Naive thymus-derived CD8-positive, alpha-beta T cell (primary cell): ENCODE data around the gene TRPM2. TPM values are rescaled to one million over a fixed set of nuclear protein-coding genes. Genes with fewer than 3 reads are reported as not detected.
A peak's percentile ranks its signal among the peaks of the same experiment; 100 is the strongest.
"Not testable (repeated sequence)": the region's sequence is repeated elsewhere in the genome, so short reads cannot be mapped to it uniquely, and the experiment has no call there.

Source experiments
- ATAC-seq, 2 donors: fragments of 150-1000 bp; cut with Tn5 transposase in 1 of 2; sonication (Bioruptor Pico), chemical (Tn5 transposase) in 1 of 2; 1 replicate in 1 of 2; 2 replicates in 1 of 2; pipeline ENCODE4 v1.10.0; 2021; ENCODE audit warnings: mild to moderate bottlenecking in 2 of 2, moderate library complexity in 2 of 2
- POLR2A ChIA-PET: fragments of 350-600 bp; sonication (Branson Sonifier 250); formaldehyde crosslinking; loops from one replicate; lab custom pipeline; 2021; ENCODE audit warnings: antibody characterized with exemption; lab: Charles Lee
- DNase-seq, 10 donors: peaks; one replicate each; pipeline versions ENCODE4 v3.0.0 to v3.0.0-alpha.2; 2020 to 2022
- H3K27ac Mint-ChIP-seq, 10 donors: one replicate each; pipeline ENCODE4 v1.8.0; 2020 to 2022; ENCODE audit warnings: mild to moderate bottlenecking in 10 of 10, mixed read lengths in 10 of 10, moderate library complexity in 4 of 10, inconsistent platforms in 1 of 10
- H3K27me3 Mint-ChIP-seq, 5 donors: one replicate each; pipeline ENCODE4 v1.8.0; 2021 to 2022; ENCODE audit warnings: mixed read lengths in 5 of 5
- H3K36me3 Mint-ChIP-seq, 3 donors: one replicate each; pipeline ENCODE4 v1.8.0; 2020 to 2022; ENCODE audit warnings: mixed read lengths in 3 of 3, mild to moderate bottlenecking in 2 of 3, inconsistent platforms in 1 of 3
- H3K4me1 Mint-ChIP-seq, 4 donors: one replicate each; pipeline ENCODE4 v1.8.0; 2021 to 2022; ENCODE audit warnings: mixed read lengths in 4 of 4
- H3K4me3 Mint-ChIP-seq, 10 donors: one replicate each; pipeline ENCODE4 v1.8.0; 2020 to 2022; ENCODE audit warnings: mild to moderate bottlenecking in 10 of 10, mixed read lengths in 10 of 10, moderate library complexity in 6 of 10, inconsistent platforms in 1 of 10
- H3K9me3 Mint-ChIP-seq, 9 donors: one replicate each; pipeline ENCODE4 v1.8.0; 2020 to 2022; ENCODE audit warnings: mixed read lengths in 9 of 9, mild to moderate bottlenecking in 3 of 9, inconsistent platforms in 1 of 9, moderate library complexity in 1 of 9
- polyA plus RNA-seq, 3 donors: library from polyadenylated mRNA; unstranded; fragments of 300-500 nt; fragmentation: Illumina TruSeq; gene quantifications; one replicate each; pipeline ENCODE4 v1.2.3, GENCODE V29; 2021
- total RNA-seq, 8 experiments: library from RNA in 2 of 8; stranded (reverse) in 2 of 8; gene quantifications; one replicate each; pipeline ENCODE4 v1.2.3 and lab custom pipeline; 2021 to 2026

Gene TRPM2
- total and polyA plus RNA-seq, 5 experiments from 2014 or later, result 0.20 to 1.2 (median 0.37) TPM

DNA sequence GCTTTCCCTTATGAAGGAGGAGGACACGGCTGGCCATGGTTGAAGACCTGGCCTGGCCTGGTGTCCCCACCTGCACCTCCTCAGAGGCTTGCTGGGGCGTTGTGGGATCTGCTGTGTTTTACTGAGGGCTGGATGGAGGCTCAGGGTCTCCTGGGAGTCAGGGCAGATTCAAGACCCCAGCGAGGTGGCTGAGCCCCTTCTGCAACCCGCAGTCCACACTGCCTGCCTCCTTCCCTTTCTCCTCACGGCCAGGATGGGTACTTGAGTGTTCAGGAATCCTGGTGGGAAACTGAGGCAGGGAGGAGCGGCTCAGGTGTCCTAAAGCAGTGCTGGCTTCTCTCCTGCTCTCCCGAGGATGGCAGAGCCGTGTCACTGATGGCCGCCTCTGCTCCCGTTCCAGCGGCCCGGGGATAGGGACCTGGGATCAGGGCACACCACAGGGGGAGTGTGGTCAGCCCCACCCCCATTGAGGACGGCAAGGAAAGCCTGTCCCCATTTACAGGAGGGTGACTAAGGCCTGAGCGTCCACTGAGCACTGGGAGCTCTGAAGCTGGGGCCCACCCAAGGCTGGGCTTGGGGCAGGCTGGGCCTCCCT, 47.5 kb downstream of the TRPM2 start:
- Mint-ChIP-seq H3K27me3 (no peaks in the 10 kb centered on the region), H3K4me1 (peaks cover 0 to 2% (median 0%) of the 10 kb centered on the region in 4 donors), H3K4me3 (no peak overlapping the region), H3K27ac (no peak overlapping the region), H3K36me3 (no peaks in the 10 kb centered on the region), H3K9me3 (no peaks in the 10 kb centered on the region)
- POLR2A ChIA-PET, result no interaction called here
- ATAC-seq, result no peak
- no peak for DNase-seq

DNA sequence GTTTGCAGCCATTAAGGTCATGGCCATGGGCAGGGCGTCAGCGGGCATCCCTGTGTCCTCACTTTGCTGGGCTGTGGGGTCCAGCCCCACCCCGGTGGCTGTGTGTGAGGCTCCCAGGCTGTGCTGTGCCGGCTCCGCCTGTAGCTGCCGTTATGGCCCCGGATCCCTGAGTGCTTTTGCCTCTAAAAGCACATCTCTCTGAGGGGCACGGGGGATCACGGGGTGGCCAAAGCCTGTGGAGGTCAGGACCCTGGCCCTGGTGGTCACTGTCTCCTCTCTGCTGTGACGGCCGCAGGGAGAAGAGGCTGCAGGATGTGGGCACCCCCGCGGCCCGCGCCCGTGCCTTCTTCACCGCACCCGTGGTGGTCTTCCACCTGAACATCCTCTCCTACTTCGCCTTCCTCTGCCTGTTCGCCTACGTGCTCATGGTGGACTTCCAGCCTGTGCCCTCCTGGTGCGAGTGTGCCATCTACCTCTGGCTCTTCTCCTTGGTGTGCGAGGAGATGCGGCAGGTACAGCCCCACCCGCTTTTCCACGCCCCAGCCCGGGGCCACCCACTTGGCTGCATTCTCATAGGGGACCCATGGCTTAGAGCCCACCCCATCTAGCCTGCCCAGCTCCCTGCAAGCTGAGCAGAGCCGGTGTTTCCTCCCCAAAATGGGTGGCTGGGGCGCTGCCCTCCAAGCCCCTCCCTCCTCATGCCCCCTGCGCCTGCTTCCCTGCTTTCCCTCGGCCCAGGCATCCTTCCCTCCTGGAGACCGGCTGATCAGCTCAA, 48.2 kb downstream of the TRPM2 start:
- peaks cover 0 to 2% (median 0%) of the 10 kb centered on the region in 4 donors for H3K4me1 Mint-ChIP-seq
- POLR2A ChIA-PET, result no interaction called here
- H3K4me3 Mint-ChIP-seq, result peak overlapping the region in 1 of 10 donors; percentile 28
- H3K36me3 Mint-ChIP-seq, result no peaks in the 10 kb centered on the region
- peak overlapping the region in 5 of 10 donors; percentile 53 to 86 (median 66) for H3K27ac Mint-ChIP-seq
- no peaks in the 10 kb centered on the region for H3K9me3 Mint-ChIP-seq
- DNase-seq, result no peak
- H3K27me3 Mint-ChIP-seq, result no peaks in the 10 kb centered on the region
- no peak for ATAC-seq

DNA sequence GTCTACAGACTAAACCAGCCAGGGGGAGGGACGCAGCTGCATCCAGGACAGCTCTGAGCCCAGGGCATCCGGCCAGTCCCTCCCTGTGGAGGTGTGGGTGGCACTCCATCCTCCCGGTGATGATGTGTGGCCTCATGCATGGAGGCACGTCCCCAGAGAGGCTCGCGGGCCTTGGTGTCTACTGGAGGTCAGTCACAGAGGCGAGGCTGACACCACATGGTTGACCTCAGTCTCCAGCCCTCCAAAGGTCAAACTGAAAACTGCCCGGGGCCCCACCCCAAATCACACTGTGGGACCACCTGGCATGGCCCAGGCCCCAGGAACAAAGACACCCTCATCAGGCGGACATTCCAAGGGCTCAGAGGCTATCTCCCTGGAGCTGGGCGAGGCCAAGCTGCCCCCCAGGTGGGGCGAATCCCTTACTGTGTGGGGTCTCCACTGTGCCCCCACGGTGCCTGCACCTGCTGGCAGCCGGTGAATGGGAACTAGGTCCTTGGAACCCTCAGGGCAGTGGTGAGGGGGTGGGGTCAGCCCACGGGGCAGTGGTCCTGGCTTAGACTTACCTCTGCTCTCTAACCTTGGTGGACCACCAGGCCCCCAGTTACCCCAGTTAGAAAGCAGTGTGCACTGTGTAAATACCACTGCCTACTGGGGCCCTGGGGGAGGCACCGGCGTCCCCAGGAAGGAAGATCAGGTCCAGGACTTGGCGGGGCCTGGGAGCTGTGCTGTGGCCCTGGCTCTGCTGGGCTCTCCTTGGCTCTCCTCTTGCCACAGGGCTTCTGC, 49.1 kb downstream of the TRPM2 start:
- Mint-ChIP-seq H3K27me3 (no peaks in the 10 kb centered on the region), H3K9me3 (peaks cover 0 to 6% (median 2%) of the 10 kb centered on the region in 9 donors), H3K4me3 (no peak overlapping the region), H3K27ac (peak overlapping the region in 1 of 10 donors; percentile 53), H3K4me1 (peaks cover 0 to 5% (median 3%) of the 10 kb centered on the region in 4 donors), H3K36me3 (no peaks in the 10 kb centered on the region)
- DNase-seq (no peak), ATAC-seq (no peak)
- POLR2A ChIA-PET, result no interaction called here

DNA sequence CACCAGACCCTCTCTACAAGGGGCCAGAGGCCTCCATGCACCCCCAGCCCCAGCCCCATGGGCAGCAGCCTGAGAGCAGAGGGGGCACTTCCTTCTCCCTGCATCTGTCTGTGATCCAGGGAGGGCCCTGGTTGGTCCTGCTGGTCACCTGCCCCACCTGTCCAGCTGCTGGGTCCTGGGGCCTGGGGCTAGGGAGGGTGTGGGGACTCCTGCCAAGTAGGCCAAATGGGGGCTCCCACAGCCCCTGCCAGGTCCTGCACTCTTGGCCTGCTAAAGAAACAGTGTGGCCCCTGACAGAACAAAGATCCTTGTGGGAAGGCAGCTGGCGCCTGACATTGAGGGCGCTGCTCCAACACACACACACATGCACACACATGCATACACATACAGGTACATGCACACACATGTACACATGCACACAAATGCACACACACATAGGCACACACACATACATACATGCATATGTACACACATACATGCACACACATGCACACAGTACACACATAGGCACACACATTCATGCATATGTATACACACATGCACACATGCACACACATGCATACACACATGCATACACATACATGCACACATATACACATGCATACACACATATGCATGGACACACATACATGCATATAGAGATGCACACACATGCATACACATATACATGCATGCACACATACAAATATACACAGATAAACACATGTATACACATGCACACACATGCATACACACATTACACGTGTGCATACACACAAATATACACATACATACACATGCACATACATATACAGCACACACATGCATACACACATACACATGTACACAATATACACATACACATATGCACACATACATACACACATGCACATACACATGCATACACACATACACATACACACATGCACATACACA, 49.9 kb downstream of the TRPM2 start:
- H3K36me3 Mint-ChIP-seq, result no peaks in the 10 kb centered on the region
- POLR2A ChIA-PET, result no interaction called here
- peaks cover 0 to 6% (median 4%) of the 10 kb centered on the region in 4 donors for H3K4me1 Mint-ChIP-seq
- H3K9me3 Mint-ChIP-seq, result peaks cover 0 to 9% (median 2%) of the 10 kb centered on the region in 9 donors
- peak overlapping the region in 1 of 10 donors; percentile 53 for H3K27ac Mint-ChIP-seq
- ATAC-seq (no peak), DNase-seq (no peak)
- no peaks in the 10 kb centered on the region for H3K27me3 Mint-ChIP-seq
- no peak overlapping the region for H3K4me3 Mint-ChIP-seq

DNA sequence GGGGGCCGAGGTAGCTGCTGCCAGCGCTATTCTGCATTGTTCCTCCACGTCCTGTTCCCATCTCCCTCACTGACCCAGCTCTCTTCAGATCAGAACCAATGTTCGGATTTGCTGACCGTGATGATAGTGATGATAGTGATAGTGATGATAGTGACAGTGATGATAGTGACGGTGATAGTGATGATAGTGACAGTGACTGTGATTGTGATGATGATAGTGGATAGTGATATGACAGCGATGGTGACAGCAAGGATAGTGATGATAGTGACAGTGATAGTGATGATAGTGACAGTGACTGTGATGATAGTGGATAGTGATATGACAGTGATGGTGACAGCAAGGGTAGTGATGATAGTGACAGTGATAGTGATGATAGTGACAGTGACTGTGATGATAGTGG, 51.1 kb downstream of the TRPM2 start:
- H3K9me3 Mint-ChIP-seq, H3K4me3 Mint-ChIP-seq, DNase-seq, H3K27ac Mint-ChIP-seq, ATAC-seq, POLR2A ChIA-PET, H3K27me3 Mint-ChIP-seq, H3K36me3 Mint-ChIP-seq, H3K4me1 Mint-ChIP-seq: not testable (repeated sequence)

DNA sequence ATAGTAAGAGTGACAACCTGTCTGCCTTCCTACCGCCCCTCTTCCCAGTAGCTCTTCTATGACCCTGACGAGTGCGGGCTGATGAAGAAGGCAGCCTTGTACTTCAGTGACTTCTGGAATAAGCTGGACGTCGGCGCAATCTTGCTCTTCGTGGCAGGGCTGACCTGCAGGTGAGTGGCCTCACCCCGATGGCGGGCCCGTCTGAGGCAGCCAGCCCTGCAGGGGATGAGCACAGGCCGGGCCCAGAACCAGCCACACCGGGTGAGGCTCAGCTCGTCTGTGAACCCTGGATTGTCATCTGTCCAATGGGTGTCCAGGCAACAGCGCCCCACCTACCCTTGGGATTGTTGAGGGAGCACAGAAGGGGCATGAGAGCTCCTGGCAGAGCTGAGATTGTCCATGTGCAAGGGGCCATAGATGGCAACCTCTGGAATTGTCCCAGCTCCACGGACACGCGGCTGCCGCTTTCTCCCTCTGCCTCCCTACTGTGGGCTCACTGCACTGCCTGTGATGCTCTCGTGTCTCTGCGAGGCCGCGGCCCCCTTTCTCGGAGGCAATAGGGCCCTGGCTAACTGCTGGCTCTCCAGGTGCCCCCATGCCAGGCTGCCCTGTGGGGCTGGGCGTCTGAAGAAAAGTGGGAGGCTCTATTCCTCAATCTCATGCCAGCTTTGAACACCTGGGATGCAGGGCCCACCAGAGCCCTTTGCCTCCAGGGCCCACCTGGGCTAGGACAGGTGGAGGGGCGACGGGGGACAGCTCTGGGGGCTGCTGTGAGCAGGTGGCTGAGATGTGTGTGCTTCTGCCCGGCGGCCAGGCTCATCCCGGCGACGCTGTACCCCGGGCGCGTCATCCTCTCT, 51.9 kb downstream of the TRPM2 start:
- peaks cover 0 to 6% (median 4%) of the 10 kb centered on the region in 4 donors for H3K4me1 Mint-ChIP-seq
- no peaks in the 10 kb centered on the region for H3K27me3 Mint-ChIP-seq
- peaks cover 0 to 9% (median 2%) of the 10 kb centered on the region in 9 donors for H3K9me3 Mint-ChIP-seq
- H3K4me3 Mint-ChIP-seq, result no peak overlapping the region
- POLR2A ChIA-PET, result no interaction called here
- peaks cover 0 to 2% (median 0%) of the 10 kb centered on the region in 3 donors for H3K36me3 Mint-ChIP-seq
- H3K27ac Mint-ChIP-seq, result no peak overlapping the region
- ATAC-seq, result no peak
- DNase-seq, result no peak

DNA sequence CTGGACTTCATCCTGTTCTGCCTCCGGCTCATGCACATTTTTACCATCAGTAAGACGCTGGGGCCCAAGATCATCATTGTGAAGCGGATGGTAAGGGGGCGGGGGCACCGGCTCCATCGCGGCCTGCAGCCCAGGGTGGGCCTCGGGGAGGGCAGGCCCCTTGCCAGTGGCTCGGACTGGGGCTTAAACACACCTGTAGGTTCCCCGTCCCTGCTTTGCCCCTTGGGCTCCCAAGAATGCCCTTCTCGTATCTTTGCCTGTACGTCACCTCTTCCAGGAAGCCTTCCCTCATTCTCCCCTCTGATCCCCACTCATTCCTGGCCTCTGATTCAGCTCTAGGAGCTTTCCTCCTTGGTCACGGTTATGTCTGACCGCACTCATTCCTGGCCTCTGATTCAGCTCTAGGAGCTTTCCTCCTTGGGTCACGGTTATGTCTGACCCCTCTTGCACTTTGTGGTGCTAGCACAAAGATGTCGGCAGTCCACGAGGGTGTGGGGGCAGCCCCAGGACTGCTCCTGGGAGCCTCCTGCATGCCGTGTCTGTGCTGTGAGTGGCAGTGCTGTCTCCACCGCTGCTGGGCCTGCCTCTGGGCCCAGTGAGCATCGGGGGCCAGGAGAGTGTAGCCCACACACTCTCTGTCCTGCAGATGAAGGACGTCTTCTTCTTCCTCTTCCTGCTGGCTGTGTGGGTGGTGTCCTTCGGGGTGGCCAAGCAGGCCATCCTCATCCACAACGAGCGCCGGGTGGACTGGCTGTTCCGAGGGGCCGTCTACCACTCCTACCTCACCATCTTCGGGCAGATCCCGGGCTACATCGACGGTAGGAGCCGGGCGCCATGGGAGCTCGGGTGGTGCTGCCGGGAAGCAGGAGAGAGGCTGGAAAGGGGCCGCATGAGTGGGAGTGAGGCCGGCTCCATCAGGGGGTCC, 52.8 kb downstream of the TRPM2 start:
- H3K4me3 Mint-ChIP-seq, result no peak overlapping the region
- H3K4me1 Mint-ChIP-seq, result peaks cover 0 to 6% (median 4%) of the 10 kb centered on the region in 4 donors
- POLR2A ChIA-PET, result no interaction called here
- peak overlapping the region in 3 of 10 donors; percentile 69 to 85 (median 71) for H3K27ac Mint-ChIP-seq
- DNase-seq, result no peak
- no peak for ATAC-seq
- H3K27me3 Mint-ChIP-seq, result no peaks in the 10 kb centered on the region
- peaks cover 0 to 9% (median 2%) of the 10 kb centered on the region in 9 donors for H3K9me3 Mint-ChIP-seq
- H3K36me3 Mint-ChIP-seq, result peaks cover 0 to 2% (median 0%) of the 10 kb centered on the region in 3 donors

DNA sequence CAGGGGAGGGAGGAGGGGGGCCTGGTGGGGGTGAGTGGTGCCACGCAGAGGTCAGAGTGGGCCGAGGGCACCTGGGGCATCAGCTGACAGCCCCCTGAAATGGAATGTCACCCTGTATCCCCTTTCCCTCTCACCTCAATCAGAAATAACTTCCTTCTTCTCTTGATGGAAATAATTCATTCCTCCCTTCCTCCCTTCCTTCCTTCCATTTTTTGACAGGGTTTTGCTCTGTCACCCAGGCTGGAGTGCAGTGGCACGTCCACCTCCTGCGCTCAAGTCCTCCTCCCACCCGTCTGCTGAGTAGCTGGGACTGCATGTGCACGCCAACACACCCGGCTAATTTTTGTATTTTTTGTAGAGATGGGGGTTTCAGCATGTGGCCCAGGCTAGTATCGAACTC, 53.5 kb downstream of the TRPM2 start:
- Mint-ChIP-seq H3K27me3 (no peaks in the 10 kb centered on the region), H3K36me3 (peaks cover 0 to 2% (median 0%) of the 10 kb centered on the region in 3 donors), H3K9me3 (peaks cover 0 to 9% (median 2%) of the 10 kb centered on the region in 9 donors), H3K4me1 (peaks cover 0 to 6% (median 4%) of the 10 kb centered on the region in 4 donors), H3K27ac (peak overlapping the region; percentile 74 to 95 (median 90)), H3K4me3 (no peak overlapping the region)
- DNase-seq (no peak), ATAC-seq (no peak)
- POLR2A ChIA-PET, result no interaction called here

DNA sequence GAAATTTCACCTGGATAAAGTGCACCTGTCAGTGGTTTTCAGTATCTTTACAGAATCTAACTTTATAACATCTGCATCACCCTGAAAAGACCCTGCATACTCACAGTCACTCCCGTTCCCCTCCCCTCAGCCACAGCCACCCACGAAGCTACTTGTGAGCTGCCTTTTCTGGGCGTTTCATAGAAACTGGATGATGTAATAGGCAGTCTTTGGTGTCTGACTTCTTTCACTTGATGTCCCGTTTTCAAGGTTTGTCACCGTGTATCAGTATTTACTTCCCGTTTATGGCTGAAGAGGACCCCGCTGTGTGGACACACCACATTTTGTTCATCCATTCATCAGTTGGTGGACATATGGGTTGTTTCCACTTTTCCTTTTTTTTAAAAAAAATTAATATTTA, 54.1 kb downstream of the TRPM2 start:
- Mint-ChIP-seq H3K4me3 (no peak overlapping the region), H3K27ac (peak overlapping the region; percentile 63 to 95 (median 90)), H3K36me3 (peaks cover 0 to 2% (median 0%) of the 10 kb centered on the region in 3 donors), H3K4me1 (peaks cover 0 to 6% (median 4%) of the 10 kb centered on the region in 4 donors), H3K9me3 (peaks cover 0 to 9% (median 2%) of the 10 kb centered on the region in 9 donors), H3K27me3 (no peaks in the 10 kb centered on the region)
- peak; percentile 35 to 80 for ATAC-seq
- POLR2A ChIA-PET, result no interaction called here
- DNase-seq, result peak in 4 of 10 donors; percentile 7 to 32 (median 16)

DNA sequence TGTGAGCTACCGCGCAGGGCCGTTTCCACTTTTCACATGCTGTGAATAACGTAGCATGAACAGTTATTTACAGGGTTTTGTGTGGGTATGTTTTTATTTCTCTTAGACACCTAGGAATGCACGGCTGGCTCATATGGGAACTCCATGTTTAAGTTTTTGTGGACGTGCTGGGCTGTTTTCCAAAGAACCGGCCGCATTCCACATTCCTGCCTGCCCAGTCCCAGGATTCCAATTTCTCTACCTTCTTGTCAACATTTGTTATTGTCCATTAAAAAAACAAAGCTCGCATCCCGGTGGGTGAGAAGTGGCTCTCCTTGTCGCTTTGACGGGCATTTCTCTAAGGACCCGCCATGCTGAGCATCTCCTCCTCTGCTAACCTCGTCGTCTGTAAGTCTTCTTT, 54.8 kb downstream of the TRPM2 start:
- peak overlapping the region in 1 of 10 donors; percentile 48 for H3K4me3 Mint-ChIP-seq
- POLR2A ChIA-PET, result no interaction called here
- H3K4me1 Mint-ChIP-seq, result peaks cover 0 to 6% (median 4%) of the 10 kb centered on the region in 4 donors
- peaks cover 0 to 9% (median 3%) of the 10 kb centered on the region in 9 donors for H3K9me3 Mint-ChIP-seq
- H3K27ac Mint-ChIP-seq, result peak overlapping the region in 5 of 10 donors; percentile 49 to 77 (median 71)
- DNase-seq, result no peak
- H3K36me3 Mint-ChIP-seq, result peaks cover 0 to 2% (median 0%) of the 10 kb centered on the region in 3 donors
- ATAC-seq, result no peak
- no peaks in the 10 kb centered on the region for H3K27me3 Mint-ChIP-seq
